GM19239 (cell line): ENCODE data around the gene SEC22C.

ENCODE experiments used
- DNase-seq: peaks from one replicate; pipeline ENCODE4 v3.0.0; 2011; ENCODE audit warnings: low spot score; ENCODE audit not compliant: insufficient read length
- FAIRE-seq: peaks from 2 replicates; lab custom pipeline; 2011; peaks lifted over from hg19 to GRCh38; lab: Jason Lieb, UNC

Gene SEC22C

DNA sequence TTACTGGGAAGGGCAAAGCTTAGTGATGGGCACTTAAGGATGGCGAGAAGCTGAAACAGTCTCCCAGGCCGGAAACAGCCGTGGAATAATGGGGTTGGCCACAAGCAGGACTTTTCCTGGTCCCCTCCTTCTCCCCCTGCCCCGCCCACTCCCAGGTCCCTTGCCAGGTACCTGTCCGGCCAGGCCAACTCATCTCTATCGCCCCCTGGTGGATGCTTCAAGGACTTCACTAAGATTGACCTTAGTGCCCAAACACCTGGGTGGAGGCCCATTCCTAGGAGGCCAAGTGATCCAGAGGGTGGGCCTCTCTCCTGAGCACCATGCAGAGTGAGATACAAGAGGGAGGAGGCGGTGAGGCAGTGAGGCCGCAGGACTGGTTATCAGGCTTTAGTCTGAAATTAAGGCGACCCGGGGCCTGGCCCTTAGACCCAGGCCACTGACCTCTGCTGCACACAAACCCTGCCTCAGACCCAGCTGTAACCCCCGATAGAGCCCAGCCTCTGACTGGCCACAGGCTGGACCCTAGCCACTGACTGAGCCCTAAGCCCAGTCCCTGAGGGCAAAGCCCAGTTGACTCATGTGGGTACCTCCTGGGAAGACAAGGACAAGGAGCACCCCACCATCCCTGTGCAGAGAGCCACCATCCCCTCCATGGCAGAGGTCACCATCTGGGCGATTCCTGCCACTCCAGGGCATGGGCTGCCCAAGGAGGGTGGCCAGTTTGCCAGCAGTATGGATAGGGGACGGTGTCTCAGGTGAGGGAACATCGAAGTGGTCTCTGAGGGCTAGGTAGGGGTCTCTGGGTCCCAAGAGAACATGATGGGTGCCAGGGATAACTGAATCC lies 41.7 kb downstream of the SEC22C start:
- FAIRE-seq (peak; percentile 78), DNase-seq (peak; percentile 80)

DNA sequence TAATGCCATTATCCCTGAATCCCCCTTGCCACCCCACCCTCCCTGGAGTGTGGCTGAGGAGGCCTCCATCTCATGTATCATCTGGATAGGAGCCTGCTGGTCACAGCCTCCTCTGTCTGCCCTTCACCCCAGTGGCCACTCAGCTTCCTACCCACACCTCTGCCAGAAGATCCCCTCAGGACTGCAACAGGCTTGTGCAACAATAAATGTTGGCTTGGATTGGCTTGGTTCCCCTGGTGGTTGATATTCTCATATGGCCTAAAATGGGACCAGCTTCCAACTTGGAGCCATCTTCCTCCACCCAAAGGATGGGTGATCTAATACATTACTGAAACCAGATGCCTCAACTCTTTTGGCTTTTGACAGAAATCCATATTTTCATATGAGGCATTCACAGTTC lies 44.4 kb downstream of the SEC22C start:
- DNase-seq (no peak), FAIRE-seq (no peak)

DNA sequence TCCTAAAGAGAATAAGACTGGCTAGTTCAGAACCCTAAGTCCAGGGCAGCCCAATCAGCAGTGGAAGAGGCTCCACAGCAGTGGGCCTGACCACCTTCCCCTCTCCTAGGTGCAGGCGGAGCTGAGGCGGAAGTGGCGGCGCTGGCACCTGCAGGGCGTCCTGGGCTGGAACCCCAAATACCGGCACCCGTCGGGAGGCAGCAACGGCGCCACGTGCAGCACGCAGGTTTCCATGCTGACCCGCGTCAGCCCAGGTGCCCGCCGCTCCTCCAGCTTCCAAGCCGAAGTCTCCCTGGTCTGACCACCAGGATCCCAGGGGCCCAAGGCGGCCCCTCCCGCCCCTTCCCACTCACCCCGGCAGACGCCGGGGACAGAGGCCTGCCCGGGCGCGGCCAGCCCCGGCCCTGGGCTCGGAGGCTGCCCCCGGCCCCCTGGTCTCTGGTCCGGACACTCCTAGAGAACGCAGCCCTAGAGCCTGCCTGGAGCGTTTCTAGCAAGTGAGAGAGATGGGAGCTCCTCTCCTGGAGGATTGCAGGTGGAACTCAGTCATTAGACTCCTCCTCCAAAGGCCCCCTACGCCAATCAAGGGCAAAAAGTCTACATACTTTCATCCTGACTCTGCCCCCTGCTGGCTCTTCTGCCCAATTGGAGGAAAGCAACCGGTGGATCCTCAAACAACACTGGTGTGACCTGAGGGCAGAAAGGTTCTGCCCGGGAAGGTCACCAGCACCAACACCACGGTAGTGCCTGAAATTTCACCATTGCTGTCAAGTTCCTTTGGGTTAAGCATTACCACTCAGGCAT lies 45.6 kb downstream of the SEC22C start:
- FAIRE-seq, result peak; percentile 4
- DNase-seq, result peak; percentile 45

DNA sequence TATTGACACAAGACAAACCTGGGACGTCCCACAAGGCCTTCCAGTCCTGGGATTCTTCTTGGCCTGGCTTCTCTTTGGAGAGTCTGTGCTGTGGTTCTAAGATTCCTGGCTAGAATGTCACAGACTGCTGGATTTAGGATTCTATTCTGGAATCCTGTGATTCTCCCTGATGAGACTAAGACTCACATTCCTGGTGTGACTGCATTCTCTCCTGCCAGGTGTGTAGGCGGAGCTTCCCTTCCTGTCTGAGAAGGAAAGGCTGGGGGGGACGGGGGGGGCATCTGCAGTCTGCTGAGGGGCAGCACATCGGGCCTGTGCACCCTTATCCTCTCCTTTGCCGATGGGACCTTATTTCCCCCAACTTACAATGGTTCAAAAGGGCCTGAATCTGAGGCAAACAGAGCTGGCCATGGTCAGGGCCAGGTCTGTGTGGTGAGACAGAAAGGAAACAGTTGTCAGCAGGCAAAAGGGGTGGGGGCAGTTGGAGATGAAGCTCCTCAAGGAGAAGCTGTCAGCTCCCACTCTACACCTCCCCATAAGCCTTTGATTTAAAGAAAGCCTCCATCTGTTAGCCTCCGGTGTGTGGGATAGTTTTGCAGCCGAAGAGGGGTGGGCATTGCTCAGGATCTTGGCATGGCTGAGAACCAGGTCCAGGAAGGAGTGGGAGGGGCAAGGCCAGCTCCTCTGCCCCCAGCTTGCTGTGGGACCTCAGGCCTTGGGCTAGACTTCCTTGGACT lies 48.4 kb downstream of the SEC22C start:
- FAIRE-seq (no peak), DNase-seq (no peak)

- DNase-seq (no peak), FAIRE-seq (no peak)
Observed at GRCh38 chr3:42532229-42532628, 49.5 kb downstream of the SEC22C start.

GRCh38 chr3:42531470-42531869 lies 50.3 kb downstream of the SEC22C start:
- FAIRE-seq, result no peak
- DNase-seq, result no peak

DNA sequence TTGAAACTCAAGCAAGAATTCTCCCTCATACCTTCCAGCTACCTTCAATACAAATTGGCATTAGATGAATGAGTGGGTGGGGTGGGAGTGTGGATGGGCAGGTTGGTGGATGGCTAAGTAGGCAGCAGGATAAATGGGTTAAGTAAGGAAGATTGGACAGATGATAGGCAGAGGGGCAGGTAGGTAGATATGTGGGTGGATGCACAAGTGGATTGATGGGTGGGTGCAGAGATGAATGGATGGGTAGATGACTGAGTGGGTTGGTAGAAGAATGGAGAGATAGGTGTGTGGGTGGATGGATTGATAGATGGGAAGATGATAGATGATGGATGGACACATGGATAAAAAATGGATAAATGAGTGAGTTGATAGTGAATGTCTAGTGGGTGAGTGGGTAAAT lies 51.7 kb downstream of the SEC22C start:
- FAIRE-seq (no peak), DNase-seq (no peak)

DNA sequence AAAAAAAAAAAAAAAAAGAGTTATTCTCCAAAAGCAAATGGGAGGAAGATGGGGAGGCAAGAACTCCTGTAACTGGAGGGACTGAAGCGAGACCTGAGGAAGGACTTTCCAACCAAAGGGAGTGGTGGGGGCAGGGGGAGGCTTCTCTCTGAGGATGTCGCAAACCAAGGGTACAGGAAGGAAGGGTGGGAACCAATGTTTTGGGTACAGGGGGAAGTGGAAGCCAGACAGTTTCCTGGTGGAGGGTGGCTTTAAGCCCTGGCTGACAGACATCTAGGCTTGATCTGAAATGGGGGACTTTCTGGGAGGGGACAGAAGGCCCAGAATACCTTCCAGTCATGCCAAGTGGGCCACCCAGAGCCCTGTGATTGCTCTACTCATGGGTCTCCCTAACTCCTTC lies 52.3 kb downstream of the SEC22C start:
- FAIRE-seq, result no peak
- DNase-seq, result no peak

GRCh38 chr3:42527368-42527917 lies 54.3 kb downstream of the SEC22C start:
- FAIRE-seq (no peak), DNase-seq (no peak)

- no peak for FAIRE-seq
- DNase-seq, result no peak
Observed at GRCh38 chr3:42526616-42527367, 55.0 kb downstream of the SEC22C start.

- DNase-seq, result no peak
- FAIRE-seq, result no peak
Observed at GRCh38 chr3:42525736-42526345, 55.9 kb downstream of the SEC22C start.

- no peak for FAIRE-seq
- DNase-seq, result no peak
Observed at GRCh38 chr3:42525212-42525611, 56.6 kb downstream of the SEC22C start.

DNA sequence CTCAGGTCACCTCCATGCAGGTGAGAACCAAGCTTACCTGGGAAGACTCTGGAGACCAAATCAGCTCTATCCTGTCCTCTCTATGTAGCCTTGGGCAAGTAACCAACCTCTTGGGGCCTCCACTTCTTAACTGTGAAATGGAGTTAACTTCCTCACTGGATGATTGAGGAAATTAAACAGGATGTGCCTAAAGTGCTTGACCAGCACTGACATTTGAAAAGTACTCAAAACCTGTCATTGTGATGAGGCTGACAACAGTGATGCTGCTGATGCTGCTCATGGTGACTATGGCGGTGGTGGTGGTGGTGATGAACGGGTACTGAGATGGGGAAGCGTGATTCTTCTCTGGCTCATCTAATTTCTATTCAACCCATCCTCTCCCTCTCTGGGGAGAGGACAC lies 57.0 kb downstream of the SEC22C start:
- FAIRE-seq (no peak), DNase-seq (no peak)

DNA sequence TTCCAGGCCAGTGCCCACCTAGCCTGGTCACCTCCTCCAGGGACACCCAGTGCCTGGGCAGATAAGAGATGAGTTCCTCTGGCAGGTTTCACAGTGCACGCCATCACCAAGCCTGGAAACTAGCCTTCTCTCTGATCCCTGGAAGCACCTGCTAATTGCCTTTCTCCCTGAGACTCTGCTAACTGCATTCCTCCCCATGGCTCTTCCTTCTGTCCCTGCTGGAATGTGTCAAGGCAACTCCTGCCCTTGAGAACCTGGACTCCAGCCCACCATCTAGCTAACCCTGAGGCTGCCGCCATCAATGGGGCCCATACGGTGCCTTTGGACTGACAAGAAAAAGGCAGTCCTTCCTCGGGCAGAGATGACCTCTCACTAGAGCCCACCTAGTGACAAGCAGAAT lies 60.9 kb downstream of the SEC22C start:
- FAIRE-seq (no peak), DNase-seq (no peak)

GRCh38 chr3:42520336-42520735 lies 61.4 kb downstream of the SEC22C start:
- DNase-seq (no peak), FAIRE-seq (no peak)

DNA sequence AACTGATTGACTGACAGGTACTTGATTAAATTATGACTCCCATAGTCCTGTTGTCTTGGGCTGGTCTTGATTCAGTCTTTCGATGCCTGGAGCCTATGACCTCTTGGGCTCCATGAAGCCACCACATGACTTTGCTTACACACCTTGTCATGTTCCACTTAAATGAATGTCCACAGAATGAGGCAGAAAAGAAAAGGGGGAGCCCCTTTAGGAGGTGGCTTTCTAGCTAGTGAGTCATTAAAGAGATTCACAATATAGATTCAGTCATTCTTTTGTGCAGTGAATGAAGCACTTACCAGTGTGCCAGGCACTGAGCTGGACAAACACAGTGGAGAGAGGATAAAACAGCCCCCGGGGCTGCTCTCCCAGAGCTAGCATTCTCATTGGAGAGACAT lies 62.2 kb downstream of the SEC22C start:
- DNase-seq (no peak), FAIRE-seq (no peak)

DNA sequence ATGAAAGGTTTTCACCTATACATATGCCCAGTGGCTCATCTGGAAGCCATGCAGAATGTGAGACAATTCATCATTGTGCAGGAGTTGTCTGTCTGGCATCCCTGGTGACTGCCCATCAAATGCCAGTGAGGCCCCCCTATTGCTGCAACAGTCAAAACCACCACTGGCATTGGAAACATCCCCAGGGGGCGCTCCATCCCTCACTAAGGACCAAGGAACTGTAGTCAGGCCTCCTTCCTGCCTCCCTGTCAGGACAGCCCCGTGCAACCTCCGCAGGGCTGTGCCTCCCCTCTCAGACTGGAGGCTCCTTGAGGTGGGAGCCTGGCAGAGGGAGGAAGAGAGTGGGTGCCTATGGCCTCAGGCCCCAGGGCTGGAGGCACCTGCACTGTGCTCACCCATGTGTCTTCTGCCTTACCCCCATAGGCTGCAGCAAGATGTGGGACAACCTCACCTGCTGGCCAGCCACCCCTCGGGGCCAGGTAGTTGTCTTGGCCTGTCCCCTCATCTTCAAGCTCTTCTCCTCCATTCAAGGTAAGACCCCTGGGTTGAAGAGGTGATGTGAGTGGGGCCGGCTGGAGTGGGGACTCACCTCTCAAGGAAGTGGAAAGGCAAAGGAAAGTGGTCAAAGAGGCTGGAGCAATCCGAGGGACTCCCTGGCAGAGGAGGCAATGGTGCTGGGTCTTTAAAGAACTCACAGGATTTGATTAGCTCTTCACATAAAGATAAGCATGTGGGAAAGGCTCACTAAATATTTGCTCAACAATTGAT lies 62.8 kb downstream of the SEC22C start:
- DNase-seq, result no peak
- FAIRE-seq, result no peak

DNA sequence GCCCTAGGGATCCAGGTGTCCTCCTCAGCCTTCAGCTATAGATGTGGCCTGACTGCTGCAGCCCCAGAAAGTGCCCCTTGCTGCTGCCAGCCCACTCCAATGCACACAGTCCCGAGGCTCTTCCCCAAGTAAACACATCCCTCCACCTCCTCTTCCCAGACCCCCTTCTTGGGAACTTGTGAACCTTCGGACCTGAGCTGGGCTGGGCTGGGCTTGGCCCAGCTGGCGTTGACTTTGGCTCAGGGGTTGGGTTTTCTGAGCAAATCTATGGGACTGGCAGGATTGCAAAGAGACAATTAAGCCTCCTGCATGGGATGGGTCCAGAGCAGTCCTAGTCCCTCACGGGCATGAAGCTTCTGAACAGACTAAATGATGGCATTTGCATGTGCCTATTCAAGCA lies 64.7 kb downstream of the SEC22C start:
- FAIRE-seq (no peak), DNase-seq (no peak)

GRCh38 chr3:42516443-42516842 lies 65.3 kb downstream of the SEC22C start:
- FAIRE-seq (no peak), DNase-seq (no peak)
